Esophagus muscularis mucosa (tissue), 3 donors: Measurements from ENCODE around the gene CLP1.

Experiments
- CTCF ChIP-seq, 3 experiments: fragments of 200-600 bp in 2 of 3; fragments of 450-650 bp in 1 of 3; sonication (generic) in 2 of 3; IDR thresholded peaks; one replicate each; pipeline ENCODE4 v1.5.1; 2017 to 2019; ENCODE audit warnings: antibody characterized with exemption in 3 of 3, mild to moderate bottlenecking in 2 of 3, moderate library complexity in 1 of 3
- POLR2A ChIP-seq: fragments of 450-650 bp; IDR thresholded peaks from one replicate; pipeline ENCODE4 v1.6.1; 2017; ENCODE audit warnings: antibody characterized with exemption, moderate library complexity, mild to moderate bottlenecking, low read depth
- POLR2AphosphoS5 ChIP-seq, 2 donors: sonication (generic); formaldehyde crosslinking; IDR thresholded peaks; one replicate each; pipeline ENCODE4 v1.6.1; 2017; ENCODE audit warnings: antibody characterized with exemption in 2 of 2

DNA sequence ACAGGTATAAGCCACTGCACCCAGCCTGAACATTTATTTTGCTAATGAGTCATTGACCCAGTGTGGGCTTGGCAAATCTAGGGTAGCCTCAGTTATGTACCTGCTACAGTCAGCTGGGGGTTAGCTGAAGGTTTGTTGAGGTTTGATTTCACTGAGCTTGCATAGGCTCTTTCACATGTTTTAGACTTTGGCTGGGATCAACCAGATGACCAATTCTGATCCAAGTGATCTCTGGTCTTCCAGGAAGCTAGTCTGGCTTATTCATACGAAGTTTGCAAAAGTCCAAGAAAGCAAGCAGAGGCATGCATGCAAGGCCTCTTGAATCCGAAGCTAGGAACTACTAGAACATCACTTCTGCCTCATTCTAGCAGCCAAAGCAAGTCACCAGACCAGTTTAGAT, 39.1 kb upstream of the CLP1 start:
- no peak for TF ChIP-seq CTCF (IDR thresholded peaks at IDR 0.05)
- TF ChIP-seq POLR2AphosphoS5 (IDR thresholded peaks at IDR 0.05): no peak
- no peak for TF ChIP-seq POLR2A
